Neural cell (in vitro differentiated cells): ENCODE data around the gene PSMB3. TPM values are rescaled to one million over a fixed set of nuclear protein-coding genes. Genes with fewer than 3 reads are reported as not detected.

ENCODE experiments used
- H2AFZ ChIP-seq: fragments of 200-600, 300-800 bp; sonication (generic), shearing (Covaris generic); 2 replicates; pipeline ENCODE4 v1.6.0; 2014; ENCODE audit warnings: low read depth, mild to moderate bottlenecking, antibody characterized with exemption, low read length, moderate library complexity
- H3F3A ChIP-seq: fragments of 200-600 bp; shearing (Covaris generic); 2 replicates; pipeline ENCODE4 v1.6.1; 2016; ENCODE audit warnings: mild to moderate bottlenecking, moderate library complexity, mixed read lengths, antibody characterized with exemption, low read length; ENCODE audit not compliant: insufficient read depth, poor library complexity, severe bottlenecking
- H3K27ac ChIP-seq: fragments of 200-600, 300-800 bp; sonication (generic), shearing (Covaris generic); 2 replicates; pipeline ENCODE4 v1.5.1; 2014; ENCODE audit warnings: mild to moderate bottlenecking, low read length, moderate library complexity
- H3K27me3 ChIP-seq: fragments of 300-800, 200-600 bp; sonication (generic), shearing (Covaris generic); 2 replicates; pipeline ENCODE4 v1.6.0; 2014; ENCODE audit warnings: mild to moderate bottlenecking, low read depth, low read length, moderate library complexity; ENCODE audit not compliant: insufficient read depth
- H3K36me3 ChIP-seq: fragments of 300-800, 200-600 bp; sonication (generic), shearing (Covaris generic); 2 replicates; pipeline ENCODE4 v1.5.1; 2014; ENCODE audit warnings: mild to moderate bottlenecking, antibody characterized with exemption, low read length, moderate library complexity; ENCODE audit not compliant: insufficient read depth
- H3K4me2 ChIP-seq: fragments of 300-800, 200-600 bp; sonication (generic), shearing (Covaris generic); 2 replicates; pipeline ENCODE4 v1.6.0; 2014; ENCODE audit warnings: mild to moderate bottlenecking, low read length
- H3K4me3 ChIP-seq: fragments of 300-800, 200-600 bp; sonication (generic), shearing (Covaris generic); 2 replicates; pipeline ENCODE4 v1.5.1; 2014; ENCODE audit warnings: mild to moderate bottlenecking, low read length, moderate library complexity
- H3K79me2 ChIP-seq: fragments of 200-600 bp; shearing (Covaris generic); replicated peaks from 2 replicates; pipeline ENCODE4 v1.6.0; 2014; ENCODE audit warnings: mild to moderate bottlenecking, low read length, moderate library complexity; ENCODE audit not compliant: insufficient read depth
- H3K9ac ChIP-seq: fragments of 300-800, 200-600 bp; sonication (generic), shearing (Covaris generic); 2 replicates; pipeline ENCODE4 v1.6.1; 2016; ENCODE audit warnings: mild to moderate bottlenecking, low read length, mixed read lengths
- H3K9me2 ChIP-seq: fragments of 200-600 bp; shearing (Covaris generic); 2 replicates; pipeline ENCODE4 v1.6.1; 2016; ENCODE audit warnings: mild to moderate bottlenecking, low read length, mixed read lengths; ENCODE audit not compliant: insufficient read depth
- H3K9me3 ChIP-seq: fragments of 200-600, 300-800 bp; sonication (generic), shearing (Covaris generic); 2 replicates; pipeline ENCODE4 v1.6.1; 2016; ENCODE audit warnings: mild to moderate bottlenecking, mixed run types, low read length, moderate library complexity, mixed read lengths
- H4K20me1 ChIP-seq: fragments of 200-600 bp; shearing (Covaris generic); 2 replicates; pipeline ENCODE4 v1.6.1; 2016; ENCODE audit warnings: mild to moderate bottlenecking, mixed run types; ENCODE audit not compliant: insufficient read depth
- EP300 ChIP-seq: fragments of 450-650 bp; conservative IDR thresholded peaks from 2 replicates; pipeline ENCODE4 v1.6.1; 2014; ENCODE audit warnings: antibody characterized with exemption, mild to moderate bottlenecking, moderate library complexity; ENCODE audit not compliant: poor library complexity, severe bottlenecking
- EZH2 ChIP-seq: fragments of 200-600, 300-800 bp; shearing (Covaris generic), sonication (generic); IDR thresholded peaks from 2 replicates; pipeline ENCODE4 v1.6.1; 2014; ENCODE audit warnings: antibody characterized with exemption, low read length, borderline replicate concordance, mild to moderate bottlenecking; ENCODE audit not compliant: insufficient read depth, poor library complexity, severe bottlenecking
- MXI1 ChIP-seq: fragments of 450-650 bp; conservative IDR thresholded peaks from 2 replicates; pipeline ENCODE4 v1.6.1; 2014; ENCODE audit warnings: antibody characterized with exemption, mild to moderate bottlenecking; ENCODE audit not compliant: poor library complexity, severe bottlenecking
- POLR2AphosphoS5 ChIP-seq: IDR thresholded peaks from 2 replicates; pipeline ENCODE4 v1.6.1; 2012
- RAD21 ChIP-seq: fragments of 450-650 bp; conservative IDR thresholded peaks from 2 replicates; pipeline ENCODE4 v1.6.1; 2014; ENCODE audit warnings: antibody characterized with exemption, mild to moderate bottlenecking, moderate library complexity
- SMC3 ChIP-seq: fragments of 450-650 bp; conservative IDR thresholded peaks from 2 replicates; pipeline ENCODE4 v1.6.1; 2014; ENCODE audit warnings: antibody characterized with exemption, mild to moderate bottlenecking, moderate library complexity; ENCODE audit not compliant: poor library complexity
- TAF1 ChIP-seq: IDR thresholded peaks from 2 replicates; pipeline ENCODE4 v1.6.1; 2012; ENCODE audit warnings: low read depth
- polyA plus RNA-seq: library from polyadenylated mRNA; depleted of rRNA; stranded (reverse); fragments of >200 nt; gene quantifications from 2 replicates; pipeline ENCODE4 v1.2.3, GENCODE V29; 2014
- TF ChIP-seq, protein P1 (sequence below): IDR thresholded peaks from 2 replicates; pipeline ENCODE4 v1.6.1; 2012; ENCODE audit warnings: borderline replicate concordance
- TF ChIP-seq, protein P2 (sequence below): fragments of 450-650 bp; IDR thresholded peaks from 2 replicates; pipeline ENCODE4 v1.5.1; 2014; ENCODE audit warnings: antibody characterized with exemption, mild to moderate bottlenecking, moderate library complexity; ENCODE audit not compliant: poor library complexity, severe bottlenecking

The PSMB3 gene
- polyA plus RNA-seq, 1 donor from 2014 or later = 338 TPM

DNA sequence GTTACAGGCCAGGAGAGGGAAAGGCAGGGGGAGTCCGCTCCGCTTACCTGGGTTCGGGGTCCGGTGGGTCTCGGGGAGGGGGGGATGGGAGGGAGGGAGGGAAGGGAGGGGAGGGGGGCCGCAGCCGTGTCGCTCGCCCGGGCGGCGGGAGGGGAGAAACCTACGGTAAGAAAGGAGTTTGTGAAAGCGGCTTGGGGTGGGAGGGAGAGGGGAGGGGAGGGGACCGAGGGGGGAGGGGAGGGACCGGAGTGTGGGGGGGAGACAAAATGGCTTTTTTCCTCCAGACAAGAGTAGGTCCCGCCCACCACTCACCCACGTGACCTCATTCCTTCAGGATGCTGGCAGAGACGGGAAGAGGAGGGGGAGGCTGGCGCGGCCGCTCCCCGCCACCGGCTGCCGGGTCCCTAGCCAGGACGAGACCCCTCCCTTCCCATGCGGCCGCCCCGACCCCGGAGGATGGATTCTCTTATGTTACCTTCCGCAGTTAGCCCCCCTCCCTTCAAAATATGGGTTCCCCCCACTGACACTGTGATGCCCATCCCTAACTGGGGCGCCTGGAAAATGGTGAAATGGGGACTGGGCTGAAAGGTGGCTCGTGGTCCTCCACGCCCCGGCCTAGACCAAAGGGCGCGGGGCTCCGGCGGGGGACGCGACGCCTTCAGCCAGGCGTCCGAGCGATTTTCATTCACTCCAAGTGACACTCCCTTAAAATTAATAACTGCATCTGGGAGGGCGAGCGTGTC is 4.2 kb upstream of the PSMB3 start, which contains the start of gene PCGF2:
Gene PCGF2 (minus strand): TSS at position 188 of the 743 bp plus-strand sequence. CDS start 7,934 bp downstream, outside the sequence.
- Histone ChIP-seq H3K9me3 (no peaks in the 10 kb centered on the region), H3K4me3 (peak within 1 kb of the TSS; percentile 94), H3K9me2 (no peaks in the 10 kb centered on the region), H3K27ac (peak within 1 kb of the TSS; percentile 94), H3K36me3 (no peaks in the 10 kb centered on the region), H3K4me2 (peak within 1 kb of the TSS; percentile 79), H2AFZ (peak within 1 kb of the TSS; percentile 62), H3F3A (no peaks in the 10 kb centered on the region), H3K9ac (peak within 1 kb of the TSS; percentile 100), H4K20me1 (no peaks in the 10 kb centered on the region), H3K79me2 (peaks cover 56% of the 10 kb centered on the region), H3K27me3 (no peaks in the 10 kb centered on the region)
- peak; percentile 45 for TF ChIP-seq MXI1
- TF ChIP-seq, protein P1, sequence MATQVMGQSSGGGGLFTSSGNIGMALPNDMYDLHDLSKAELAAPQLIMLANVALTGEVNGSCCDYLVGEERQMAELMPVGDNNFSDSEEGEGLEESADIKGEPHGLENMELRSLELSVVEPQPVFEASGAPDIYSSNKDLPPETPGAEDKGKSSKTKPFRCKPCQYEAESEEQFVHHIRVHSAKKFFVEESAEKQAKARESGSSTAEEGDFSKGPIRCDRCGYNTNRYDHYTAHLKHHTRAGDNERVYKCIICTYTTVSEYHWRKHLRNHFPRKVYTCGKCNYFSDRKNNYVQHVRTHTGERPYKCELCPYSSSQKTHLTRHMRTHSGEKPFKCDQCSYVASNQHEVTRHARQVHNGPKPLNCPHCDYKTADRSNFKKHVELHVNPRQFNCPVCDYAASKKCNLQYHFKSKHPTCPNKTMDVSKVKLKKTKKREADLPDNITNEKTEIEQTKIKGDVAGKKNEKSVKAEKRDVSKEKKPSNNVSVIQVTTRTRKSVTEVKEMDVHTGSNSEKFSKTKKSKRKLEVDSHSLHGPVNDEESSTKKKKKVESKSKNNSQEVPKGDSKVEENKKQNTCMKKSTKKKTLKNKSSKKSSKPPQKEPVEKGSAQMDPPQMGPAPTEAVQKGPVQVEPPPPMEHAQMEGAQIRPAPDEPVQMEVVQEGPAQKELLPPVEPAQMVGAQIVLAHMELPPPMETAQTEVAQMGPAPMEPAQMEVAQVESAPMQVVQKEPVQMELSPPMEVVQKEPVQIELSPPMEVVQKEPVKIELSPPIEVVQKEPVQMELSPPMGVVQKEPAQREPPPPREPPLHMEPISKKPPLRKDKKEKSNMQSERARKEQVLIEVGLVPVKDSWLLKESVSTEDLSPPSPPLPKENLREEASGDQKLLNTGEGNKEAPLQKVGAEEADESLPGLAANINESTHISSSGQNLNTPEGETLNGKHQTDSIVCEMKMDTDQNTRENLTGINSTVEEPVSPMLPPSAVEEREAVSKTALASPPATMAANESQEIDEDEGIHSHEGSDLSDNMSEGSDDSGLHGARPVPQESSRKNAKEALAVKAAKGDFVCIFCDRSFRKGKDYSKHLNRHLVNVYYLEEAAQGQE = no peak
- TF ChIP-seq TAF1 = peak; percentile 54
- TF ChIP-seq, protein P2, sequence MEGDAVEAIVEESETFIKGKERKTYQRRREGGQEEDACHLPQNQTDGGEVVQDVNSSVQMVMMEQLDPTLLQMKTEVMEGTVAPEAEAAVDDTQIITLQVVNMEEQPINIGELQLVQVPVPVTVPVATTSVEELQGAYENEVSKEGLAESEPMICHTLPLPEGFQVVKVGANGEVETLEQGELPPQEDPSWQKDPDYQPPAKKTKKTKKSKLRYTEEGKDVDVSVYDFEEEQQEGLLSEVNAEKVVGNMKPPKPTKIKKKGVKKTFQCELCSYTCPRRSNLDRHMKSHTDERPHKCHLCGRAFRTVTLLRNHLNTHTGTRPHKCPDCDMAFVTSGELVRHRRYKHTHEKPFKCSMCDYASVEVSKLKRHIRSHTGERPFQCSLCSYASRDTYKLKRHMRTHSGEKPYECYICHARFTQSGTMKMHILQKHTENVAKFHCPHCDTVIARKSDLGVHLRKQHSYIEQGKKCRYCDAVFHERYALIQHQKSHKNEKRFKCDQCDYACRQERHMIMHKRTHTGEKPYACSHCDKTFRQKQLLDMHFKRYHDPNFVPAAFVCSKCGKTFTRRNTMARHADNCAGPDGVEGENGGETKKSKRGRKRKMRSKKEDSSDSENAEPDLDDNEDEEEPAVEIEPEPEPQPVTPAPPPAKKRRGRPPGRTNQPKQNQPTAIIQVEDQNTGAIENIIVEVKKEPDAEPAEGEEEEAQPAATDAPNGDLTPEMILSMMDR = no peak
- TF ChIP-seq RAD21 = no peak
- TF ChIP-seq EZH2 = no peak
- TF ChIP-seq SMC3 = no peak
- peak; percentile 93 for TF ChIP-seq POLR2AphosphoS5
- no peak for TF ChIP-seq EP300

DNA sequence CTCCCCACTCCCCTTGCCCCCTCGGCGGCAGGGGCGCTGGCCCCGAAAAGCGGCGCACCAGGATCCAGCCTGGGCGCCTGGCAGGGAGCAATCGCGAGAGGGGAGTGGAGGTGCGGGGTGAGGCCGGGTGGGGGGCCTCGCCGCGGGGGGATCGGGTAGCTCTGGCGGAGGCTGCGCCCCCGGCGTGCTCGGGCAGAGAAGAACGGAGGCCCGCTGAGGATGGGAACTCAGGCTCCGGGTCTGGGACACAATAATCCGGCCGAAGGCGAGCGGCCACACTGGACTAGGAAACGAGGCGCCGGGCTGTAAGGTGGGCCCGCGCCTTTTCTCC is 3.7 kb upstream of the PSMB3 start:
- Histone ChIP-seq H3K36me3 (no peaks in the 10 kb centered on the region), H3K9ac (peak overlapping the region; percentile 92), H2AFZ (no peak overlapping the region), H3K27ac (peak overlapping the region; percentile 94), H3F3A (no peaks in the 10 kb centered on the region), H3K79me2 (peaks cover 51% of the 10 kb centered on the region), H3K9me3 (no peaks in the 10 kb centered on the region), H3K27me3 (no peaks in the 10 kb centered on the region), H4K20me1 (no peaks in the 10 kb centered on the region), H3K4me3 (peak overlapping the region; percentile 94), H3K9me2 (no peaks in the 10 kb centered on the region), H3K4me2 (peak overlapping the region; percentile 67)
- no peak for TF ChIP-seq EZH2
